CD4-positive, alpha-beta T cell treated with Interleukin-15 for 4 hours (primary cell): ENCODE measurements around the gene SLC36A3.
A peak's percentile ranks its signal among the peaks of the same experiment; 100 is the strongest.
"Not testable (repeated sequence)": the region's sequence is repeated elsewhere in the genome, so short reads cannot be mapped to it uniquely, and the experiment has no call there.

Experiments
- DNase-seq: peaks from one replicate; pipeline ENCODE4 v3.0.0-alpha.2; 2020; ENCODE audit warnings: low spot score

Gene SLC36A3

GRCh38 chr5:151258816-151259215, 44.8 kb downstream of the SLC36A3 start:
- DNase-seq, result no peak

- no peak for DNase-seq
Observed at GRCh38 chr5:151258201-151258611, 45.4 kb downstream of the SLC36A3 start.

GRCh38 chr5:151257731-151258181, 45.8 kb downstream of the SLC36A3 start:
- no peak for DNase-seq

- DNase-seq, result no peak
Observed at GRCh38 chr5:151255621-151256286, 47.8 kb downstream of the SLC36A3 start.

- not testable (repeated sequence) for DNase-seq
Observed at GRCh38 chr5:151254990-151255389, 48.6 kb downstream of the SLC36A3 start.

- DNase-seq, result no peak
Observed at GRCh38 chr5:151254556-151254955, 49.0 kb downstream of the SLC36A3 start.

- no peak for DNase-seq
Observed at GRCh38 chr5:151253605-151253950, 50.0 kb downstream of the SLC36A3 start.

GRCh38 chr5:151252762-151253604, 50.6 kb downstream of the SLC36A3 start, which contains the start of gene GM2A:
TSS of gene GM2A (plus strand) at chr5:151253185. CDS start at chr5:151253217, 32 bp downstream.
- peak; percentile 99 for DNase-seq

GRCh38 chr5:151251621-151252020, 51.9 kb downstream of the SLC36A3 start:
- no peak for DNase-seq

GRCh38 chr5:151251001-151251551, 52.5 kb downstream of the SLC36A3 start:
- DNase-seq, result peak; percentile 50

GRCh38 chr5:151250346-151251000, 53.1 kb downstream of the SLC36A3 start:
- DNase-seq, result no peak

GRCh38 chr5:151249281-151249680, 54.3 kb downstream of the SLC36A3 start:
- DNase-seq, result no peak

- DNase-seq, result no peak
Observed at GRCh38 chr5:151248651-151249050, 54.9 kb downstream of the SLC36A3 start.

GRCh38 chr5:151245680-151246219, 57.8 kb downstream of the SLC36A3 start:
- DNase-seq, result no peak

GRCh38 chr5:151244206-151244605, 59.4 kb downstream of the SLC36A3 start:
- no peak for DNase-seq

- no peak for DNase-seq
Observed at GRCh38 chr5:151243564-151243963, 60.0 kb downstream of the SLC36A3 start.

GRCh38 chr5:151243127-151243526, 60.4 kb downstream of the SLC36A3 start:
- no peak for DNase-seq

GRCh38 chr5:151240924-151241635, 62.5 kb downstream of the SLC36A3 start:
- no peak for DNase-seq

GRCh38 chr5:151240268-151240835, 63.2 kb downstream of the SLC36A3 start:
- not testable (repeated sequence) for DNase-seq

- DNase-seq, result peak; percentile 66
Observed at GRCh38 chr5:151239237-151239861, 64.2 kb downstream of the SLC36A3 start.

- no peak for DNase-seq
Observed at GRCh38 chr5:151238303-151238741, 65.2 kb downstream of the SLC36A3 start.
